LoVo (cell line): ENCODE results near the gene GAPDHS.

Experiments used
- DNase-seq: peaks from one replicate; pipeline ENCODE4 v3.0.0-alpha.2; 2016; ENCODE audit warnings: low spot score

Gene GAPDHS

DNA sequence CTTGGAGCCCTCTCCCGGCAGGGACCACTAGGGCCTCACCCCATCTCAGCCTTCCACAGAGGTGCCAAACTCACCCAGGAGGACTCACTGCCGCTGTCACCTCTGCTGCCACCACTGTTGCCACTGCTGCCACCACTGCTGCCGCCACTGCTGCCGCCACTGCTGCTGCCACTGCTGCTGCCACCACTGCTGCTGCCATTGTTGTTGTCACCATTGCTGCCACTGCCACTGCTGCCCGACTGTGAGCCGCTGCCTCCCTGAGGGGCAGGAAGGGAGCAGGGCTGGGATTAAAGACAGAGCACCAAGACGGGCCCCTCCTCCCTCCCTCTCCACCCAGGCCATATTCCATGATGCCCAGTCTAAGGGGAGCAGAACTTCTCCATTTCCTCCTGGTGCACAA is 21.9 kb upstream of the GAPDHS start:
- DNase-seq: no peak

GRCh38 chr19:35512831-35513627 is 20.2 kb upstream of the GAPDHS start:
- no peak for DNase-seq

GRCh38 chr19:35513628-35514281 is 19.5 kb upstream of the GAPDHS start, which contains the start of gene DMKN:
Gene DMKN (minus strand): TSS chr19:35513649. CDS start chr19:35513475, 174 bp downstream.
- DNase-seq: no peak

- no peak for DNase-seq
These were observed 18.9 kb upstream of the GAPDHS start for GRCh38 chr19:35514282-35514809.

DNA sequence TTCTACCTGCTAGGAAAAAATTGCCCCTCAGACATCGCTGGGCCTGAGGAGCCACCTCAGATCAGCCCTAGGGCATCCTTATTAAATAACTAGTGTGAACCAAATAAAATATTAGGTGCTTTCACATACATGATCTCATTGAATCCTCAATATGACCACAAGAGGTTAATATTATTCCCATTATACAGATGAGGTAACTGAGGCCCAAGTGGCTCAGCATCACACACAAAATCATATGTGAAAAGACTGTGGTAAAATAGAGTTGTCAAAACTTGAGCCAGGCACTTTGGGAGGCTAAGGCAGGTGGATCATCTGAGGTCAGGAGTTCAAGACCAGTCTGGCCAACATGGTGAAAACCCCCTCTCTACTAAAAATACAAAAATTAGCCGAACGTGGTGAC is 16.9 kb upstream of the GAPDHS start:
- DNase-seq: no peak

DNA sequence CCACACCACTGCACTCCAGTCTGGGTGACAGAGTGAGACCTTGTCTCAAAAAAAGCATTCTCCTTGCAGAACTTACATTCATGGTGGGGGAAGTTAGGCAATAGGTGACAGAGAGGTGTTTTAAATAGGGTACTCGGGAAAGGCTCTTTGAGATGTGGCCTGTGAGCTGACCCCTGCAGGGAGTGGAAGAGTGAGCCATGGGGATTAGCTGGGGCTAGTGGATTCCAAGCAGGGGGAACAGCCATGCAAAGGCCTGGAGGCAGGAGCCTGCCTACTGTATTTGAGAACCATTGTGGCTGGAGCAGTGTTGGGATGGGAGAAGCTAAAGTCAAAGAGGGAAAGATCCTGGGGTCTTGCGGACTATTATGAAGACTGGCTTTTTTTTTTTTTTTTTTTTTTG is 15.9 kb upstream of the GAPDHS start:
- no peak for DNase-seq

DNA sequence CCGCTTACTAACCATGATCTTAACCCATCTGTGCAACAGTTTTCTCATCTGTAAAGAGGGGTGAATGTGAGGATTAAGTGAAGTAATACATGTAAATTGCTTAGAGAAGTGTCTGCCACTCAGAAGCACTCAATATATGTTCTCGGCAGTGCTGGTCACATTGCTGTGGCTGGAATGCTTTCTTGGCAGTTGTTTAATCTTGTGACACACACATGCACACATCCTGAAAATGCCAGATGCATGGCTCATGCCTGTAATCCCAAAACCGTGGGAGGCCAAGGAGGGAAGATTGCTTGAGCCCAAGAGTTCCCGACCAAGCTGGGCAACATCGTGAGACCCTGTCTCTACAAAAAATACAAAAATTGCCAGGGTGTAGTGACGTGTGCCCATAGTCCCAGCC is 14.9 kb upstream of the GAPDHS start:
- no peak for DNase-seq

GRCh38 chr19:35519291-35519690 is 14.0 kb upstream of the GAPDHS start:
- DNase-seq: peak; percentile 28

DNA sequence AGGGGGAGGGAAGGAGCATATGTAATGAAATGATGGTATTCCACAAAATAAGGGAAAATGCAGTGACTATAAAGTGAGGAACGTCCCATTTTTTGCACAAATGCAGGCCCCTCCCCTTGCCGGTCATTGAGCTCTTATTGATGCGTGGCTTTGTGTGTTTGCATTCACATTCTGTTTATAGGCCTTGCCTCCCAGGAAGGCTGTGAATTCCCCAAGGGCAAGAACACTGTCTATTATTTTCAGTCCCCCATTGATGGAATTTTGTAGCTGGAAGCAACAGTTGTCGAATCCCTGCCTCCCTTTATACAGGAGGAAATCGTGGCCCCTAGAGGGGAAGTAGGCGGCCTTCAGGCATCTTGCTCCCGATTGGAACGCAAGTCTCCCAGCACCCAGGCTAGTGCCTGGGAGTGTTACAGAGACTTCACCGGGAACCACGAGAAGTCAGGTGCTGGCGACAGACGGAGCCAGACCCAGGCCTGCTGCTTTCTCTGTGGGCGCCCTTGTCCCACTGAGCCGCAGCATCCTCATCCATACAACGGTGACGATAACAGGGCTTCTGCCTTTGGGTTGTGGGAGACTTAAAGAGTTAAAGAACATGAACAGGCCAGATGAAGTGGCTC is 12.0 kb upstream of the GAPDHS start:
- DNase-seq: no peak

DNA sequence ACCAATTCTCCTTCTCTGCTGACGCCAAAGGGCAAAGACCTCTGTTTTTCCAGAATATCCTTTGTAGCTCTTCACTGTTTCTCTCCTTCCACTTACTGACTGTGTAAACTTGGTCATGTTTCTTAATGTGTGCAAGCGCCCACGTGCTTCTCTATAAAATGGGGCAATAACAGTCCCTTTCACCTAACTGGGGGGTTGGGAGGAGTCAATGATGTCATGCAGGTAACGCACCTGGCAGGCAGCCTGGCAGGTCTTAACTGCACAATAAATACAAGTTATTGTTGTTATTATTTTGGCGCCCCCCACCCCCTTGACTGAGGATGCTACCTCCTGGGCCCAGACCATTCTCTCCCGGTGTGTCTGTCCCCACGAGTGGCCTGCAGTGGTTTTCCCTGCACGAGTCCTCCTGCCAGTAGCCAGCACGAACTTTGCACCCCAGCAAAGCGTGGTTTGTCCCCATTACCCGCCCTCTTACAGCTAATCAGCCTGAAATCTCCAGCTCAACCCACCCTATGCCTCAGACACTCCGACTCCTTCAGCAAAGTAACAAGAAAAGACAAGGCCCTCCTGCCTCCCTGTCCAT is 10.4 kb upstream of the GAPDHS start:
- no peak for DNase-seq

- DNase-seq: no peak
These were observed 8.9 kb upstream of the GAPDHS start for GRCh38 chr19:35524181-35524837.

GRCh38 chr19:35525873-35526272 is 7.4 kb upstream of the GAPDHS start:
- no peak for DNase-seq

GRCh38 chr19:35528218-35529038 is 4.8 kb upstream of the GAPDHS start, which contains the start of gene SBSN:
Gene SBSN (minus strand): TSS chr19:35528311. CDS start chr19:35528281, 30 bp downstream.
- no peak for DNase-seq

DNA sequence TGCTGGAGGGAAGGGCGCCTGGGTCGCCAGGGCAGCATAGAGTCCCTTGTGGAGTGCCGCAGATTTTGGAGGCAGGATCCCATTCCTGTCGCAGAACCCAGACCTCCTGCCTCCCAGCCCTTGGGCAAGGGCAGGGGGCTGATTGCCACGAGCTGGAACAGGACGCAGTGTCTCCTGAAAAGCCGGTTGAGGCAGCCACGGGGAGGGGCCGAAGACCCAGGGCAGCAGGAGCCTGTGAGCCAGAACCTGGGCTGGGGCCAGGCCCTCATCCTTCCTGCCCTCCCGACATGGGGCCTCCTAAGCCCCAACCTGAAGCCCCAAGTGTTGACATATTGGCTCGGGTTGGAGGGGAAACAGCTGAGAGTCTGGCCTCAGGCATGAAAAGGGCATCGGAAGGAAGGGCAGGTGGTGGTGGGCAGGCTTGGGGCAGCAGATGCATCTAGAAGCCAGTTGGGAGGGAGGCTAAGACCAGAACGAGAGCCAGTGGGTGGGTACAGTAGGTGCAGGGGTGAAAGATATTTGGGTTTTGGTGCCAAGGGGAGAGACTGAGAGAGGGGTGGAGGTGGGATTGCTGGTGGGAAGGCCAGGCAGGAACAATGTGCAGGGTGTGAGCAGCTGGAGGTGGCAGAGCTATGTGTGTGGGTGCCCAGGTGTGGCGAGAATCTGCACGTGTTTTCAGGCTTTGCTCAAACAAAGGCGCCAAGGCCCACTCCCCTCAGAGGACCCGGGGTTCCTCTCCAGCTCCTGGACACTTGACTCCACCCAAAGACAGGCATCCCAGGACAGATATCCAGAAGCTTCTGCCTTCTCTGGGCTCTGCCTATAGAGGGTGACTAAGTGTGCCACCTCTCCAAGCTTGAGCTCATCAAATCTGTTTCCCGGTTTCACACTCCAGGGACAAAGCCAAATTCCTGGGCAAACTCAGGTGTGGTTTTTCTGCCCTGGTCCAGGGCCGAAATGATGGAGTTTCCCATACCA is 3.7 kb upstream of the GAPDHS start:
- DNase-seq: no peak

DNA sequence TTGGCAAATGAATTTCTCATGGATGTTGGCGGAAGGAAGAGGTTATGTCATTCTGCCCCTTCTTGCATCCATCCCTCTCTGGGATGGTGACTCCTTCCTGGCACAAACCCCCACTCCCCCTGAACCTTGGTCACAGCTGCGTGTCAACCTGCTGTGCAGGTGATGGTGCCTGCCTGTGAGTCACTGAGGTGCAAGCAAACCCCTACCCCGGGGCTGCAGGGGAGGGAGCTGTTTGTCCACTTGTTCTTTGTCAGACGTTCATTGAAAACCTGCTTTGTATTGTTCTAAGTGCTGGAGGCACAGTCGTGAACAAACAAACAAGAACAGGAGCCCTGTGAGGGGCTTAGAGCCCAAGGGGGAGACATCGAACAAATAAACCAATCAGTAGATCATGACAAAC is 2.0 kb upstream of the GAPDHS start:
- DNase-seq: no peak

DNA sequence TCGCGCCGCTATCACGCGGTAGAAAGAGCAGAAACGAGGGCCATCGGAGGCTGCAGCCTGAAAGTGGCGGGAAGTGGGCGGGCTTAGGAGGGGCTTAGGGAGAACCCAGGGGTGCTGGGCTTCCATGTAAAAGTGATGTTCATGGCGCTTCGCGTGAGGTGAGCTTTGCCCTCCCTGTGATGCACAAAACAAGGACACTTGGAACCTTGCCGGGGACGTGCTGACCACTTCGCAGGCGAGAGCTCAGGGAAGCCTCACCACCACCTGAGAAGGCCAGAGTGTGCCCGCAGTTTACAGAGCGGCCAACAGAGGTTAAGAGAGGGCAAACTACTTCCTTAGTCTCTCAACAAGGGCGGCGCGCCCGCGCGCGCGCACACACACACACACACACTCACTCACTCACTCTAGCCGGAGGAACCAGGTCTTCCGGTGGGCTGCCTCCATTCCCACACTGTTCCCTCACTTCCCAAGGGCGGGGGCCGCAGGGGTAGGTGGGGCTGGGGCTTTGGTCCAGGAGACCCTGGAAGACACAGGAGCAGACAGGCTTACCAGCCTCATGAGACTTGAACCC is 651 bp downstream of the GAPDHS start:
- DNase-seq: no peak

- DNase-seq: no peak
These were observed 1.7 kb downstream of the GAPDHS start for GRCh38 chr19:35534803-35535480.

DNA sequence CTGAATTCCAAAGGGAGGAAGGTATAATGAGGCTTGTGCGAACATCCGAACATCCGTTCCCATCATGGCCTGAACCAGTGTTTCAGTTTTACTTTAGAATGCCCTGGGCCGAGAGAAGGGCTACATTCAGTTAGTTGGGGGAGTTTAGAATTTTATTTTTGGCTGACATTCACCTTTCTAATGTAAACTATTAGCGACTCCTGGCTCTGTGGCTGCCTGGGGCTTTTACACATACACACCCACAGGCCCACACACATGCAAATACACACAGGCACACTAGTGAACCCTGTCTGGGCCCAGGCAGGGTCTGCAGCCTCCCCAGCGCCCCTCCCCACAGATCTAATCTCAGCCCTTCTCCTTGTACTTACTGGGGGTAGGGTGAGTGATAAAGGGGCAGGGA is 6.1 kb downstream of the GAPDHS start:
- no peak for DNase-seq

- DNase-seq: no peak
These were observed 6.6 kb downstream of the GAPDHS start for GRCh38 chr19:35539850-35540249.
